Progenitor cell of endocrine pancreas (in vitro differentiated cells): ENCODE data around the gene SSBP2. TPM values are rescaled to one million over a fixed set of nuclear protein-coding genes. Genes with fewer than 3 reads are reported as not detected.

Experiments used
- DNase-seq: peaks from one replicate; pipeline ENCODE4 v3.0.0; 2021; ENCODE audit warnings: low spot score; ENCODE audit not compliant: unreplicated experiment
- H3K27ac Mint-ChIP-seq: 2 replicates; pipeline ENCODE4 v1.8.0; 2021; ENCODE audit warnings: mild to moderate bottlenecking, moderate library complexity, mixed read lengths
- H3K27me3 Mint-ChIP-seq: 2 replicates; pipeline ENCODE4 v1.8.0; 2021; ENCODE audit warnings: mixed read lengths
- H3K36me3 Mint-ChIP-seq: 2 replicates; pipeline ENCODE4 v1.8.0; 2022; ENCODE audit warnings: mixed read lengths; ENCODE audit not compliant: insufficient read depth
- H3K4me1 Mint-ChIP-seq: 2 replicates; pipeline ENCODE4 v1.8.0; 2021; ENCODE audit warnings: low read depth, mixed read lengths
- H3K4me3 Mint-ChIP-seq: 2 replicates; pipeline ENCODE4 v1.8.0; 2021; ENCODE audit warnings: low read depth, mild to moderate bottlenecking, moderate library complexity, mixed read lengths
- H3K9me3 Mint-ChIP-seq: 2 replicates; pipeline ENCODE4 v1.8.0; 2021; ENCODE audit warnings: low read depth, mixed read lengths
- CTCF ChIP-seq: fragments of 200-600 bp; sonication (generic); IDR thresholded peaks from one replicate; pipeline ENCODE4 v1.5.0; 2021; ENCODE audit warnings: antibody characterized with exemption, mild to moderate bottlenecking; ENCODE audit not compliant: unreplicated experiment
- total RNA-seq: library from RNA; stranded (reverse); gene quantifications from 2 replicates; pipeline ENCODE4 v1.2.1, GENCODE V29; 2021

SSBP2 gene
- total RNA-seq, 1 donor from 2014 or later = 66.6 TPM

- Mint-ChIP-seq H3K27ac (no peak overlapping the region), H3K9me3 (no peaks in the 10 kb centered on the region), H3K36me3 (no peaks in the 10 kb centered on the region), H3K27me3 (no peaks in the 10 kb centered on the region), H3K4me1 (peaks cover 16% of the 10 kb centered on the region), H3K4me3 (no peak overlapping the region)
- no peak for TF ChIP-seq CTCF
- no peak for DNase-seq
Observed at GRCh38 chr5:81783401-81783800, 32.5 kb upstream of the SSBP2 start.

GRCh38 chr5:81782811-81783210 is 31.9 kb upstream of the SSBP2 start:
- H3K27me3 Mint-ChIP-seq = no peaks in the 10 kb centered on the region
- no peaks in the 10 kb centered on the region for H3K9me3 Mint-ChIP-seq
- no peak overlapping the region for H3K4me3 Mint-ChIP-seq
- no peaks in the 10 kb centered on the region for H3K36me3 Mint-ChIP-seq
- no peak for DNase-seq
- H3K27ac Mint-ChIP-seq = no peak overlapping the region
- H3K4me1 Mint-ChIP-seq = peaks cover 10% of the 10 kb centered on the region
- no peak for TF ChIP-seq CTCF

GRCh38 chr5:81779916-81780266 is 29.0 kb upstream of the SSBP2 start:
- H3K27ac Mint-ChIP-seq = no peak overlapping the region
- H3K4me1 Mint-ChIP-seq = peaks cover 3% of the 10 kb centered on the region
- TF ChIP-seq CTCF = no peak
- H3K36me3 Mint-ChIP-seq = no peaks in the 10 kb centered on the region
- no peak for DNase-seq
- H3K27me3 Mint-ChIP-seq = no peaks in the 10 kb centered on the region
- no peak overlapping the region for H3K4me3 Mint-ChIP-seq
- H3K9me3 Mint-ChIP-seq = no peaks in the 10 kb centered on the region

GRCh38 chr5:81779125-81779915 is 28.4 kb upstream of the SSBP2 start:
- Mint-ChIP-seq H3K27ac (no peak overlapping the region), H3K4me1 (peaks cover 3% of the 10 kb centered on the region), H3K4me3 (no peak overlapping the region), H3K36me3 (no peaks in the 10 kb centered on the region), H3K9me3 (no peaks in the 10 kb centered on the region), H3K27me3 (no peaks in the 10 kb centered on the region)
- DNase-seq = no peak
- TF ChIP-seq CTCF = no peak

- Mint-ChIP-seq H3K9me3 (no peaks in the 10 kb centered on the region), H3K27ac (no peak overlapping the region), H3K27me3 (no peaks in the 10 kb centered on the region), H3K4me3 (no peak overlapping the region), H3K36me3 (no peaks in the 10 kb centered on the region), H3K4me1 (peaks cover 3% of the 10 kb centered on the region)
- no peak for DNase-seq
- TF ChIP-seq CTCF = no peak
Observed at GRCh38 chr5:81778642-81779041, 27.7 kb upstream of the SSBP2 start.
